Mucosa of stomach (tissue), 1 donor: ENCODE results near the gene PDE11A.
A peak's percentile ranks its signal among the peaks of the same experiment; 100 is the strongest.

Experiments used
- H3K27me3 ChIP-seq: one replicate; pipeline ENCODE4 v1.7.0; 2013; ENCODE audit warnings: mild to moderate bottlenecking, low read length; ENCODE audit not compliant: control insufficient read depth, insufficient read depth
- H3K36me3 ChIP-seq: one replicate; pipeline ENCODE4 v1.7.0; 2013; ENCODE audit warnings: low read length; ENCODE audit not compliant: control insufficient read depth, insufficient read depth
- H3K4me1 ChIP-seq: one replicate; pipeline ENCODE4 v1.7.0; 2013; ENCODE audit warnings: mild to moderate bottlenecking, low read length; ENCODE audit not compliant: control insufficient read depth, insufficient read depth
- H3K4me3 ChIP-seq: one replicate; pipeline ENCODE4 v1.7.0; 2013; ENCODE audit warnings: low read length
- H3K9ac ChIP-seq: one replicate; pipeline ENCODE4 v1.7.0; 2013; ENCODE audit warnings: mild to moderate bottlenecking, low read length, moderate library complexity
- H3K9me3 ChIP-seq: one replicate; pipeline ENCODE4 v1.7.0; 2013; ENCODE audit warnings: mild to moderate bottlenecking, low read length, moderate library complexity; ENCODE audit not compliant: control insufficient read depth
- donor health status: Pancreatic carcinoma.

Gene PDE11A

DNA sequence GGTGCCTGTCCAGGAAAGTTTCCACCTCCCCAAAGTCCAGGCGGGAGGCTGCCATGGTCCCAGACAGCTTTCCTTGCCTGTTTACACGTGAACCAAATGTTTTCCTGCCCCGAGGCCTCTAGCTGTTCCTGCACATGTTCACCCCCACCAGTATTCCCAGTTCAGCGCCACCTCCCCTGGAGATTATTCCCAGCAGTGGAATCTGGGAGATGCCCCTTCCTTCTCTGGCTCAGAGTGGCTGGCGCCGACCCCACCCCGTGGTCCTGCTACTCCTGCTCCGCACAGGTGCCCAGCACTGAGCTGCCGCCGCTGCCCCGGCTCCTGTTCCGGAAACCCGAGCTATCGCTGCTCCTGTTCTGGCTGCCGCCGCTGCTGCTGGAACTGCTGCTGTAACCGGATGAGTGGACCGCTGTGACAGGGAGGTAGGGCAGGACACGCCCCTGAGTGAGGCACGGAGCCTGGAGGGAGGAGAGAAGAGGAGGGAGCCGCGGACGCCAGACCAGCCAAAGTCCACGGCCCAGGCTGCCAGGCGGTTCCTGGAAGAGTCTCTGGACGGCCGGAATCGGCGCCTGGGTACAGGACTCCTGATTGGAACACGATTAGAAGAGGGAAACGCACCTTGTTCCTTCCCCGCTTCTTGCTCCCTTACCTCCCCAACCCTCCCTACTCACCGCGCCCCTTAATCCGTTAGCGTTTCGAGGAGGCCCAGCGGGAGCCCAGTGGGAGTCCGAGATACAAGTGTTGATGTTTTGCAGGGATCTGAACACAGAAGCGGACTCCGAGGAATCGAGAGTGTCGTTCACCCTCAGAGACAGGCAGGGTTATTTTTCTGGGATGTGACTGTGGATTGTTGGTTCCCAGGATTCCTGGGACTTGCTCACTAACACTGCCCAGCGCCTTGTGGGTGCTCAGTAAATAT is at the start of gene PDE11A:
PDE11A (minus strand) TSS at position 395 of the 919 bp plus-strand sequence; CDS start at position 55, 340 bp downstream.
- peak within 1 kb of the TSS; percentile 35 for H3K4me3 ChIP-seq
- H3K9me3 ChIP-seq = no peaks in the 10 kb centered on the region
- H3K27me3 ChIP-seq = peaks cover 10% of the 10 kb centered on the region
- peaks cover 28% of the 10 kb centered on the region for H3K4me1 ChIP-seq
- peak within 1 kb of the TSS; percentile 65 for H3K9ac ChIP-seq
- no peaks in the 10 kb centered on the region for H3K36me3 ChIP-seq

DNA sequence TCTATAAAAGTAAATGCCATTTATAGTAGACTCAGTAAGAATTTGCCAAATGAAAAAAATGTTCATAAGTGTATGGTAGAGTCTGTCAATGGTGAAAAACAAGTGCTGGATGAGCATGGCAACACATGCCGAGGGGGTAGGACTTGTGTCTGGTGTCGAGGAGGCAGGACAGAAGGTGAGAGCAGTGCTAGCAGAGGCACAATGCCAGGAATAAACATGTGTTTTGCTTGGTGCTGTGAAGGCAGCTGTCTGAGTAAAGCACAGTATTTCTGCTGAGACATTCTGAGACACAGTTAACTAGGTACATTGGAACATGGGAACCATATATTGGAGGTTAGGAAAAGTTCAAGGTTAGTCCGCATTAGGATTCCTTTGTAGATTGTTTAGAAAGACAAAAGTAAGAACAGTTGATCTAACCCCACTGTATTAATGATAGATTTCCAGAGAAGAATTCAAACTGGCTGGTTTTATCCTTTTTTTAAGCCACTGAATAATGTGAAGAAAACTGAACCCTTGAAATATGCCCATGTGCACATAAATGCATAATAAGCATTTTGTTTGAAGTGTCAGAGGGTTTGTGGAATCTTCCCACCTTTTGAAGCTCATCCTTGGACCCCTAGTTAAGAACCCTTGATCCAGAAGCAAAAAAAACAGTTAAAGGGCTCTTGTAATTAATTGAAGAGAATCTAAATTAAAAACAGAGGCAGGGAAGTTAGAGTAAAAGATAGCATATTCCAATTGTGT is 46.8 kb upstream of the PDE11A start:
- H3K4me3 ChIP-seq = no peak overlapping the region
- H3K36me3 ChIP-seq = no peaks in the 10 kb centered on the region
- no peaks in the 10 kb centered on the region for H3K9me3 ChIP-seq
- H3K4me1 ChIP-seq = no peaks in the 10 kb centered on the region
- H3K27me3 ChIP-seq = no peaks in the 10 kb centered on the region
- no peak overlapping the region for H3K9ac ChIP-seq

- H3K9me3 ChIP-seq = no peaks in the 10 kb centered on the region
- no peak overlapping the region for H3K9ac ChIP-seq
- H3K4me3 ChIP-seq = no peak overlapping the region
- no peaks in the 10 kb centered on the region for H3K27me3 ChIP-seq
- H3K4me1 ChIP-seq = peaks cover 6% of the 10 kb centered on the region
- no peaks in the 10 kb centered on the region for H3K36me3 ChIP-seq
Observed at GRCh38 chr2:178117725-178118124, 45.1 kb upstream of the PDE11A start.

GRCh38 chr2:178115271-178115670 is 42.7 kb upstream of the PDE11A start:
- H3K9me3 ChIP-seq = no peaks in the 10 kb centered on the region
- no peak overlapping the region for H3K4me3 ChIP-seq
- no peaks in the 10 kb centered on the region for H3K27me3 ChIP-seq
- peaks cover 6% of the 10 kb centered on the region for H3K4me1 ChIP-seq
- no peaks in the 10 kb centered on the region for H3K36me3 ChIP-seq
- H3K9ac ChIP-seq = no peak overlapping the region

GRCh38 chr2:178114462-178114861 is 41.9 kb upstream of the PDE11A start:
- no peaks in the 10 kb centered on the region for H3K9me3 ChIP-seq
- H3K36me3 ChIP-seq = no peaks in the 10 kb centered on the region
- no peak overlapping the region for H3K9ac ChIP-seq
- peaks cover 6% of the 10 kb centered on the region for H3K4me1 ChIP-seq
- no peak overlapping the region for H3K4me3 ChIP-seq
- no peaks in the 10 kb centered on the region for H3K27me3 ChIP-seq

DNA sequence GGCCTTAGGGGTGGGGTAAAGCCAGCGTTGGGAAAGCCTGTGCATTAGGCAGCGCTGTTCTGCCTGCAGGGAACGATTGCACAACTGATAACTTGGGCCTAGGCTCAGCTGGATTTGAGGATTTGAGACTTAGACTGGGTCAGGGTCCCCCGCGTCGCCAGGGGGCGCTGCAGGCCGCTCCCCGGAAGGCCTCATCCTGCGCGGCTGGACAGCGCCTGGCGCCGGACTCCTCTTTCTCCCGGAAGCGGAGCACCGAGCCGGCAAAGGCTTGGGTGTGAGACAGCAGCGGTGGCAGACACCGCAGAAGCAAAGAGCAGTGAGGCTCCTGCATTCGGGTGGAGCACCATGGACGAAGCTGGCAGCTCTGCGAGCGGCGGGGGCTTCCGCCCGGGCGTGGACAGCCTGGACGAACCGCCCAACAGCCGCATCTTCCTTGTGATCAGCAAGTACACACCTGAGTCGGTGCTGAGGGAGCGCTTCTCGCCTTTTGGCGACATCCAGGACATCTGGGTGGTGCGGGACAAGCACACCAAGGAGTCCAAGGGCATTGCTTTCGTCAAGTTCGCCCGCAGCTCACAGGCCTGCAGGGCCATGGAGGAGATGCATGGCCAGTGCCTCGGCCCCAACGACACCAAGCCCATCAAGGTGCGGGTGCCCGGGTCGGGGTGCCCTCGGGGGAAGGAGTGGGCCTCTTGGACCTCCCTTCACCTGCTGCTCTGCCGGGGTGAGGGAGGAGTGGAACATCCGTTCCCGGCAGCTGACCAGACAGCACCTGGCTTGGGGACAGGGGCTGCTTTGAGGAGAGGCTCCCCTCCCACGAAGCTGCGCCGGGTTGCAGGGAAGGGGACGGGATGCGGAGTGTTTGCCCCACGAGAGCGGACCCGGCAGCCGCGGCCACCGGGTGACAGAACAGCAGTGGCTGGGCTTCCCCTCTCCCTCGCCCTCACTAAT is 39.9 kb upstream of the PDE11A start, which contains the start of gene RBM45:
RBM45 (plus strand) TSS at position 236 of the 951 bp plus-strand sequence; CDS start at position 346, 110 bp downstream.
- Histone ChIP-seq H3K4me3 (peak within 1 kb of the TSS; percentile 94), H3K27me3 (no peaks in the 10 kb centered on the region), H3K9ac (peak within 1 kb of the TSS; percentile 92), H3K4me1 (peaks cover 6% of the 10 kb centered on the region), H3K36me3 (no peaks in the 10 kb centered on the region), H3K9me3 (no peaks in the 10 kb centered on the region)

- Histone ChIP-seq H3K4me1 (peaks cover 6% of the 10 kb centered on the region), H3K27me3 (no peaks in the 10 kb centered on the region), H3K9me3 (no peaks in the 10 kb centered on the region), H3K4me3 (no peak overlapping the region), H3K36me3 (no peaks in the 10 kb centered on the region), H3K9ac (peak overlapping the region; percentile 92)
Observed at GRCh38 chr2:178111743-178112142, 39.2 kb upstream of the PDE11A start.

- H3K9me3 ChIP-seq = no peaks in the 10 kb centered on the region
- H3K4me1 ChIP-seq = peaks cover 6% of the 10 kb centered on the region
- no peak overlapping the region for H3K4me3 ChIP-seq
- H3K36me3 ChIP-seq = no peaks in the 10 kb centered on the region
- H3K27me3 ChIP-seq = no peaks in the 10 kb centered on the region
- no peak overlapping the region for H3K9ac ChIP-seq
Observed at GRCh38 chr2:178110681-178111080, 38.1 kb upstream of the PDE11A start.

DNA sequence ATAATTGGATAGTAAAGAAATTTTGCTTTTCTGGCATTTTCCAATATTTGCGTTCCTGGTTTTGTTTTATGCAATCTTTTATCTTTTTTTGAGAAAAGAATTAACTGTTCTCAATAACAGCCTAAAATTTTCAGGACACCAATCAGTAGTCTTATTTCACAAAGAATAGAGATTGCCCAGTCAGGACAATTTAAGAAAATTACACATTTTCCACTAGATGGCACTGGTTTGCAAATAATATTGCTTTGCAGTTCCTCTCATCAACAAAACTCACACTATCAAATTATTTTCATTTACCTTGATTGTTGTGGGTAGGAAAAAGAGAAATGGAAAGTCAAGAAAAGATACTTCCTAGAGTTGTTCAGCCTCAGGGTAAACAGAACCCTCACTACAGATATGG is 37.2 kb upstream of the PDE11A start:
- peaks cover 6% of the 10 kb centered on the region for H3K4me1 ChIP-seq
- H3K9ac ChIP-seq = no peak overlapping the region
- no peak overlapping the region for H3K4me3 ChIP-seq
- H3K36me3 ChIP-seq = no peaks in the 10 kb centered on the region
- no peaks in the 10 kb centered on the region for H3K27me3 ChIP-seq
- H3K9me3 ChIP-seq = no peaks in the 10 kb centered on the region

GRCh38 chr2:178108176-178108575 is 35.6 kb upstream of the PDE11A start:
- no peaks in the 10 kb centered on the region for H3K9me3 ChIP-seq
- H3K4me1 ChIP-seq = peaks cover 1% of the 10 kb centered on the region
- no peak overlapping the region for H3K9ac ChIP-seq
- no peak overlapping the region for H3K4me3 ChIP-seq
- no peaks in the 10 kb centered on the region for H3K36me3 ChIP-seq
- H3K27me3 ChIP-seq = no peaks in the 10 kb centered on the region

GRCh38 chr2:178106053-178106452 is 33.5 kb upstream of the PDE11A start:
- no peaks in the 10 kb centered on the region for H3K27me3 ChIP-seq
- H3K4me1 ChIP-seq = no peaks in the 10 kb centered on the region
- no peak overlapping the region for H3K4me3 ChIP-seq
- H3K9me3 ChIP-seq = no peaks in the 10 kb centered on the region
- H3K9ac ChIP-seq = no peak overlapping the region
- H3K36me3 ChIP-seq = no peaks in the 10 kb centered on the region
